ENCODE data around the gene BRSK1.
"Not testable (repeated sequence)": the region's sequence is repeated elsewhere in the genome, so short reads cannot be mapped to it uniquely, and the experiment has no call there.

BRSK1 gene

DNA sequence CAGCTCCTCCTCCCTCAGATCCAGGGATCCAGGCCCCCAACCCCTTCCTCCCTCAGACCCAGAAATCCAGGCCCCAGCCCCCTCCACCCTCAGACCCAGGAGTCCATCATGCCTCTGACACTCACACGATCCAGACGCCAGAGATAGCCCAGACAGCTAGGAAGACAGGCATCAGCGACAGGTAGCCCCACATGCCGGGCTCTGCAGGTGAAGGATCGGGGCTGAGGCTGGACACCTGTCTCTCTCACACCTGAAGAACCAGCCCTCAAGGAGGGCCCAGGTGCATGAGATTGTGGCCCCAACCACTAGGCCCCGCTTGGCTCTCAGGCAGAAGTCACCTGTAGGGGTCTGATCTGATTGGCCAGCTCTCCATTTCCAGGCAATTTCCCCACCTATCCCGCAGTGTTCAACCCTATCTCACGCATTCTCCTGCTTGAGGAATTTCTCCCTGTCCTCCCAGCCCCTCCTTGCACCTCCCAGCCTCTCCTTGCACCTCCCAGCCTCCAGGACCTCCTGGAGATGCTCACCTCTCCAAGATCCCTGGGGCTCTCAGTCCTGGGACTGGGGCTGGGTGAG lies 37.1 kb downstream of the BRSK1 start:
- DNase-seq (ENCODE audit: low read depth): no peak
- TF ChIP-seq, protein P1, sequence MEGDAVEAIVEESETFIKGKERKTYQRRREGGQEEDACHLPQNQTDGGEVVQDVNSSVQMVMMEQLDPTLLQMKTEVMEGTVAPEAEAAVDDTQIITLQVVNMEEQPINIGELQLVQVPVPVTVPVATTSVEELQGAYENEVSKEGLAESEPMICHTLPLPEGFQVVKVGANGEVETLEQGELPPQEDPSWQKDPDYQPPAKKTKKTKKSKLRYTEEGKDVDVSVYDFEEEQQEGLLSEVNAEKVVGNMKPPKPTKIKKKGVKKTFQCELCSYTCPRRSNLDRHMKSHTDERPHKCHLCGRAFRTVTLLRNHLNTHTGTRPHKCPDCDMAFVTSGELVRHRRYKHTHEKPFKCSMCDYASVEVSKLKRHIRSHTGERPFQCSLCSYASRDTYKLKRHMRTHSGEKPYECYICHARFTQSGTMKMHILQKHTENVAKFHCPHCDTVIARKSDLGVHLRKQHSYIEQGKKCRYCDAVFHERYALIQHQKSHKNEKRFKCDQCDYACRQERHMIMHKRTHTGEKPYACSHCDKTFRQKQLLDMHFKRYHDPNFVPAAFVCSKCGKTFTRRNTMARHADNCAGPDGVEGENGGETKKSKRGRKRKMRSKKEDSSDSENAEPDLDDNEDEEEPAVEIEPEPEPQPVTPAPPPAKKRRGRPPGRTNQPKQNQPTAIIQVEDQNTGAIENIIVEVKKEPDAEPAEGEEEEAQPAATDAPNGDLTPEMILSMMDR (IDR thresholded peaks at IDR 0.05; ENCODE audit: insufficient read depth, low read depth, low read length, missing control alignments): no peak
- no peak overlapping the region for H3K4me3 ChIP-seq (ENCODE audit: low read length)

DNA sequence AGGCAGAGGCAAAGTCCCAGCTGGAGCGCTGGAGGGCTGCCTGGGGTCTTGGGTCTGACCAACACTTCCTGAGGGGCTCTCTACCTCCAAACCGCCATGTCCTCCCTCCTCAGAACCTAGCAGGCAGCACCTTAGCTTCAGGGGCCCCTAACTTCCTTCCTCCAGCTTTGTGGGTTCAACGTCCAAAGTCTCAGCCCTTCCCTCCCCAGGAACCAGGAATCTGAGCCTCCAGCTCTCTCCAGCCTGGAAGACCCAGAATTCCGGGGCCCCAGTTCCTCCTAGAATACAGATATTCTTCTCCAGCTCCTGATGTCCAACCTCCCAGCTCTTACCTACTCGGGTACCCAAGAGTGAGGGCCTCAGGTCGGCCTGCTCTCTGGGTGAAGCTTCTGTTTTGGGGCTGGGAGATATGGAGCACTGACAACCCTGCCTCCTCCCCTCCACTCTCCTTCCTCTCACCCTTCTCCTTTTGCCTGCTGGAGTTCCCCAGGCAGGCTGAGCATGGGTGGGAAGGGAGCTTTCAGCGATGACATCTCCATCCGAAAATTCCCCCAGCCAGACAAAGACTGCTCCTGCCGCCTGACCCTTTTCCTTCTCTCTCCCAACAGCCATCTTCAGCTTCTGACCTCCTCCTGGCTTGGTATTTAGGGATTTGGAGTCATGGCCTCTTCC lies 37.8 kb downstream of the BRSK1 start:
- no peak overlapping the region for H3K4me3 ChIP-seq (ENCODE audit: low read length)
- TF ChIP-seq, protein P1 (IDR thresholded peaks at IDR 0.05; ENCODE audit: insufficient read depth, low read depth, low read length, missing control alignments): no peak
- DNase-seq (ENCODE audit: low read depth): no peak

GRCh38 chr19:55322204-55322885 lies 38.5 kb downstream of the BRSK1 start:
- TF ChIP-seq, protein P1 (IDR thresholded peaks at IDR 0.05; ENCODE audit: insufficient read depth, low read depth, low read length, missing control alignments): no peak
- no peak for DNase-seq (ENCODE audit: low read depth)
- H3K4me3 ChIP-seq (ENCODE audit: low read length): no peak overlapping the region

- no peak overlapping the region for H3K4me3 ChIP-seq (ENCODE audit: low read length)
- DNase-seq (ENCODE audit: low read depth): no peak
- TF ChIP-seq, protein P1 (IDR thresholded peaks at IDR 0.05; ENCODE audit: insufficient read depth, low read depth, low read length, missing control alignments): no peak
Measured at GRCh38 chr19:55324662-55325061, 40.9 kb downstream of the BRSK1 start.

DNA sequence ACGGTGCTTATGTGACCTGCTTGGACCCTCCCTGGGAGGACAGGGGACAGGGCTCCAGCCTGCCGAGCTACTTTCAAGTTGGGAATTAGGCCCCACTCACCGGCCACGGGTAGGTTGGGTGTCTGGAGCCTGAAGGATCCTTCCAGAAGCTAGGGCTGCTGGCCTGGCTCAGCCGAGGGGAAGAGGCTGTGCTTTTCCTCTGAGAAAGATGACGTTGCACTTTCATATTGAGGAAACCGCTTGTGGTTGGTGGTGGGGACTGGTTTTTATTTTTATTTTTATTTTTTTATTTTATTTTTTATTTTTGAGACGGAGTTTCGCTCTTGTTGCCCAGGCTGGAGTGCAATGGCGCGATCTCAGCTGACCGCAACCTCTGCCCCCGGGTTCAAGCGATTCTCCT lies 41.4 kb downstream of the BRSK1 start, which contains the start of gene TMEM150B:
TSS of gene TMEM150B (minus strand) at position 170 of the 400 bp plus-strand sequence. CDS start 4,305 bp downstream, outside the sequence.
- DNase-seq (ENCODE audit: low read depth): no peak
- no peak within 1 kb of the TSS for H3K4me3 ChIP-seq (ENCODE audit: low read length)
- TF ChIP-seq, protein P1 (IDR thresholded peaks at IDR 0.05; ENCODE audit: insufficient read depth, low read depth, low read length, missing control alignments): no peak

GRCh38 chr19:55328774-55329318 lies 45.0 kb downstream of the BRSK1 start:
- H3K4me3 ChIP-seq (ENCODE audit: low read length): not testable (repeated sequence)
- DNase-seq (ENCODE audit: low read depth): peak; percentile 50

DNA sequence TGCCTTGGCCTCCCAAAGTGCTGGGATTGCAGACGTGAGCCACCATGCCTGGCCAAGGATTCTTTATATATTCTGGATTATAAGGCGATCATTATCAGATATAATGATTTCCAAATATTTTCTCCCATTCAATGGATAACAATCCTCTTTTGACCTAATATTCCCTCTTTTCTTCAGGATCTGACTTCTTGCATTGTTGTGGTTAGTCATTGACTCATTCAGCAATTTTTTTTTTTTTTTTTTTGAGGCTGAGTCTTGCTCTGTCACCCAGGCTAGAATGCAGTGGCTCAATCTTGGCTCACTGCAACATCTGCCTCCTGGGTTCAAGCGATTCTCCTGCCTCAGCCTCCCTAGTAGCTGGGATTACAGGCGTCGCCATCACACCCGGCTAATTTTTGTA lies 46.0 kb downstream of the BRSK1 start:
- DNase-seq (ENCODE audit: low read depth): peak; percentile 48
- not testable (repeated sequence) for H3K4me3 ChIP-seq (ENCODE audit: low read length)

All from epithelial cell of esophagus (primary cell).